Measurements from ENCODE around the gene GOLGA6B.
"Not testable (repeated sequence)": the region's sequence is repeated elsewhere in the genome, so short reads cannot be mapped to it uniquely, and the experiment has no call there.

GOLGA6B gene

DNA sequence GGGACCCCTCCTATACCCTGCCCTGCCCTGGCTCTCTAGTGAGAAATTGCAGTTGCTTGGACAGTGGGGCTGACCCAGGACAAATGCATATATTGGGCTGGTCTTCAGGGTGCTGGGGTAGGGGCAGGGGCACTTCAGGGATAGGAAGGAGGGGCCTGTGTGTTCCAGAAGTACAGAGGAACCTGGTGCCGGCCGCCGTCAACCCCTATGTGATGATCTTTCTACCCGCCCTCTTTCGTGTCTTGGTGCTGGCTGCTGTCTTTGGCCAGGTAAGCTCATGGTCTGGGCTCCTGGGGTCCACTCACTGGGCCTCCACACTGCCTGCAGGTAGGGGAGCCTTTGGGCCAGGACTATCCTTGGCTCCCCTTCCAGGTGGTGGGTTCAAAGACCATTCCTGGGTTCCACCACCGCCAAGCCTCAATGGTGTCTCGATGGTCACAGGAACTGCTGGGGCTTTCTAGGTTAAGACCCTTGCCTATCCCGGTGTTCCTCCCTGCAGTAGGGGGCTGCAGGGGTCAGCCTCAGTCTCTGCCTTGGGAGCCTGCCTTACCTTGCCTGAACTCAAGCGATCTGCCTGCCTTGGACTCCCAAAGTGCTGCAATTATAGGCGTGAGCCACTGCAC is 5.8 kb upstream of the GOLGA6B start:
- FAIRE-seq = not testable (repeated sequence)

DNA sequence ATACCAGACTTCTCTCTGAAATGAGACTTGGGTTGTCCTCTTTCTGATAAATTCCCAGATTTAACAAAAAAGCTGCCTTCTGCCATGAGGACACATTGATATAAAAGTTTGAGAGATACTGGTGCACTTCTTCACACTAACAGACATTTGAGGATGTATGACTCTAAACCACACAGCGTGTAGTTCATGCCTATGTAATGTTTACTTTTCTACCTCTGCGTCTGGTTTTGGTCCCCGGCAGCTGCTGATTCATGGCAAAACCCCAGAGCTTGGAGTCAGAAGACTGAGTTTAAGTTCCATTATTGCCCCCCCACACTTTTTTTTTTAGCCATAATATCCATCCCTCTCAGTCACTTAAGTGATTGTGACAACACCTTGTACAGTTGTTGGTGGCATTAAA is 1.5 kb downstream of the GOLGA6B start:
- DNase-seq (ENCODE audit: insufficient read length, low spot score); FAIRE-seq: not testable (repeated sequence)

More for the DNA sequence above, 5.8 kb upstream of the GOLGA6B start:
- DNase-seq (ENCODE audit: insufficient read length, low spot score) = not testable (repeated sequence)

- not testable (repeated sequence) for FAIRE-seq
Measured at GRCh38 chr15:72661081-72661480, 6.6 kb downstream of the GOLGA6B start.

DNA sequence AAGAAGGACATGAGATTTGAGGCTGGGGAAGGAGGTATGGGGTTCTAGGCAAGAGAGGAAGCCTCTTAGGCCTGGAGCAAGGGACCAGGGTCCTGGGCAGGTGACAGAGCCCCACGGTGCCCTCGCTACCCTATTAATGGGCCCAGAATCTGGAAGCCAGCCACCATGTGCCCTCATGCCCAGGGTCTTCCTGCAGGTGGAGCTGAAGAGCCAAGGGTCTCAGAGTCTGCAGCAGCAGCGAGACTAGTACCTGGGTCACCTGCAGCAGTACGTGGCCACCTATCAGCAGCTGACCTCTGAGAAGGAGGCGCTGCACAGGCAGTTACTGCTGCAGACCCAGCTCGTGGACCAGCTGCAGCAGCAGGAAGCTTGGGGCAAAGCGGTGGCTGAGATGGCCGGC is 9.4 kb downstream of the GOLGA6B start:
- not testable (repeated sequence) for DNase-seq (ENCODE audit: insufficient read length, low spot score); FAIRE-seq

More at GRCh38 chr15:72661081-72661480, 6.6 kb downstream of the GOLGA6B start:
- not testable (repeated sequence) for DNase-seq (ENCODE audit: insufficient read length, low spot score)

DNA sequence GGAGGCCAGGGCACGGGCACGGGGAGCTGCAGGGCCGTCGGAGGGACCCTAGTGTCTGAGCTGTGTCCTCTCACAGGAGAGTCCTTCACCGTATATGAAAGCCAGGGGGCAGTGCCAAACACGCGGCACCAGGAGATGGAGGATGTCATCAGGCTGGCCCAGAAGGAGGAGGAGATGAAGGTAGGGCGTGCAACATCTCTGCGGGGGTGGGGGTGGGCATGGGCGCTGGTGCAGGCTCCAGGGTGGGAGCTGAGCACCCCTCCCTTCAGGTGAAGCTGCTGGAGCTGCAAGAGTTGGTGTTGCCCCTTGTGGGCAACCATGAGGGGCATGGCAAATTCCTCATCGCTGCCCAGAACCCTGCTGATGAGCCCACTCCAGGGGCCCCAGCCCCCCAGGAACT is 11.2 kb downstream of the GOLGA6B start:
- DNase-seq (ENCODE audit: insufficient read length, low spot score); FAIRE-seq: not testable (repeated sequence)

- not testable (repeated sequence) for FAIRE-seq; DNase-seq (ENCODE audit: insufficient read length, low spot score)
Measured at GRCh38 chr15:72669803-72670202, 15.3 kb downstream of the GOLGA6B start.

DNA sequence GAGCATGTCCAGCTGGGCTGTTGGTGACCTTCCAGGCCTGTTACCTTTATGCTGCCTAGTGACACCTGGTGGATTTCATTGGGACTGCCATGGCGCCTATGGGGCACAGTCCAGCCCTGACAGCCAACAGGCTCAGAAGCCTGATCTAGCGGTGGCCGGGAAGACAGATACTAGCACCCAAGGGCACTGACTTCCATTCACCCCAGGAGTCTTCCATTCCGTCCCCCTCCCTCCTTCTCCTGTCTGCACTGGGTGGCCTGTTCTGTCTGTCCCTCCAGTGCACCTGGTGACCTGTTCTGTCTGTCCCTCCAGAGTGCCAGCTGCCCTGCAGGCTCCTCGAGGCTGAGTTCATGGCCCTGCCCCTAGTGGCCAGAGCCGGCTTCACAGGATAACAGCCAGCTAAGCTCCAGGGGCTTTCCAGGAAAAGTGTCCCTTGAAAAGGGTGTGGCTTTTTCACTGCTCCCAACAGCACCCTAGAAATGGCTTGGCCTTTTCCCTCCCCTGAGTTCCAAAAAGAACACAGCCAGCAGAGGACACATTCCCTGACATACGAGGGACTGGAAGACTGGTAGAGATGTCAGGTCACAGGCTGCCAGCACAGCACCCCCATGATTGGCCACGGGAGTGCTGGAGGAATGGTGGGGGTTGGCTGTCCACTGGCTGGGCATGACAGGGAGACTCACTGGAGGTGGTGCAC is 16.3 kb downstream of the GOLGA6B start:
- FAIRE-seq (peak; percentile 93), DNase-seq (ENCODE audit: insufficient read length, low spot score) (peak; percentile 40)

DNA sequence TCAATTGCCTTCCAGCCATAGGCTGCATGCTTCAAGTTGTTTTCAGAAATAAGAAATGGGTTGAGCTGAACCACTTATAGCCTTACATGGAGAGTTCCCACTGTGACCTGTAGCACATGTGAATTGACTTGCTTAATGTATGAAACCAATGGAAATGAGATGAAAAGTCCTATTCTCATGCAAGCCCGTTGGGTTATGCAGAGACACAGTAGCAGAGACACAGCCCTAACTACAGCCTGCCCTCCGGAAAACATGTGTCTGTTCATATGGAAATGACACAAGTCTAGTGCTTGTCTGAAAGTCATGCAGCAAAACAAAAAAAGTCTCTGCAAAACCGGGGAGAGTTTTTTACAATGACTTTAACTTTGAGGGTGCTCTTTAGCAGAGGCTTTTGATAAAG is 17.0 kb downstream of the GOLGA6B start:
- TF ChIP-seq SPI1 (IDR thresholded peaks at IDR 0.05; ENCODE audit: low read depth, low read length) (no peak), PAX5 (IDR thresholded peaks at IDR 0.05; ENCODE audit: insufficient read depth, low read length, severe bottlenecking) (no peak), TAF1 (IDR thresholded peaks at IDR 0.05; ENCODE audit: low read depth, low read length) (no peak), POLR2AphosphoS5 (IDR thresholded peaks at IDR 0.05; ENCODE audit: low read depth, low read length) (no peak), POU2F2 (IDR thresholded peaks at IDR 0.05; ENCODE audit: low read depth, low read length) (no peak), POLR2A (IDR thresholded peaks at IDR 0.05; ENCODE audit: low read depth, low read length) (no peak)
- FAIRE-seq = no peak
- no peak for DNase-seq (ENCODE audit: insufficient read length, low spot score)

- TF ChIP-seq POLR2A (IDR thresholded peaks at IDR 0.05; ENCODE audit: low read depth, low read length) (no peak), POLR2AphosphoS5 (IDR thresholded peaks at IDR 0.05; ENCODE audit: low read depth, low read length) (no peak), PAX5 (IDR thresholded peaks at IDR 0.05; ENCODE audit: insufficient read depth, low read length, severe bottlenecking) (no peak)
- DNase-seq (ENCODE audit: insufficient read length, low spot score) (no peak), FAIRE-seq (no peak)
Measured at GRCh38 chr15:72676838-72677237, 22.3 kb downstream of the GOLGA6B start.

GRCh38 chr15:72680931-72681330 is 26.4 kb downstream of the GOLGA6B start:
- DNase-seq (ENCODE audit: insufficient read length, low spot score) (no peak), FAIRE-seq (peak; percentile 13)
- no peak for TF ChIP-seq POU2F2 (IDR thresholded peaks at IDR 0.05; ENCODE audit: low read depth, low read length)
- TF ChIP-seq POLR2AphosphoS5 (IDR thresholded peaks at IDR 0.05; ENCODE audit: low read depth, low read length) = no peak
- no peak for TF ChIP-seq POLR2A (IDR thresholded peaks at IDR 0.05; ENCODE audit: low read depth, low read length)
- no peak for TF ChIP-seq TAF1 (IDR thresholded peaks at IDR 0.05; ENCODE audit: low read depth, low read length)
- no peak for TF ChIP-seq SPI1 (IDR thresholded peaks at IDR 0.05; ENCODE audit: low read depth, low read length)
- TF ChIP-seq PAX5 (IDR thresholded peaks at IDR 0.05; ENCODE audit: insufficient read depth, low read length, severe bottlenecking) = no peak

DNA sequence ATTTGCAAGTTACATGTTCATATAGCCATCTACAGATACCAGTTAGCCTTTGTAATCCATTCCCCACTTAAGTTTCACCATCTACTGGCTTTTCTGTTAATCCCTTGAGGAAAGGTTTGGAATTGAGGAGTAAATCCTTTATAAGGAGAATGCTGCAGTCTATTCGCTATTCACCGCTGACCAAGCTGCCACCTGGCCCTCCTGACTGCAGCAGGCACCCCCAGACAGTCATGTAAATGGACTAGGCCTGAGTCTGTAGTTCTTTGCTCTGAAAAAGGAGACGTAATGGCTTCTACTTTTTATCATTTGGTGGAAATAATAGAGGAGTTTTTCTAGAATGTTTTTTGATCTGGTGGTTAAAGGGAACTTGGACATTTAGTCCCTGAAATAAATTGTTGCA is 28.3 kb downstream of the GOLGA6B start:
- DNase-seq (ENCODE audit: insufficient read length, low spot score) (no peak), FAIRE-seq (no peak)
- TF ChIP-seq PAX5 (IDR thresholded peaks at IDR 0.05; ENCODE audit: insufficient read depth, low read length, severe bottlenecking) (no peak), POLR2AphosphoS5 (IDR thresholded peaks at IDR 0.05; ENCODE audit: low read depth, low read length) (no peak), TAF1 (IDR thresholded peaks at IDR 0.05; ENCODE audit: low read depth, low read length) (no peak), POU2F2 (IDR thresholded peaks at IDR 0.05; ENCODE audit: low read depth, low read length) (no peak)

- no peak for TF ChIP-seq SPI1 (IDR thresholded peaks at IDR 0.05; ENCODE audit: low read depth, low read length)
- TF ChIP-seq POLR2A (IDR thresholded peaks at IDR 0.05; ENCODE audit: low read depth, low read length) = no peak
- no peak for TF ChIP-seq TAF1 (IDR thresholded peaks at IDR 0.05; ENCODE audit: low read depth, low read length)
- no peak for TF ChIP-seq POLR2AphosphoS5 (IDR thresholded peaks at IDR 0.05; ENCODE audit: low read depth, low read length)
- TF ChIP-seq PAX5 (IDR thresholded peaks at IDR 0.05; ENCODE audit: insufficient read depth, low read length, severe bottlenecking) = no peak
- no peak for TF ChIP-seq POU2F2 (IDR thresholded peaks at IDR 0.05; ENCODE audit: low read depth, low read length)
- no peak for FAIRE-seq
Measured at GRCh38 chr15:72685301-72685924, 30.9 kb downstream of the GOLGA6B start.

More at GRCh38 chr15:72685301-72685924, 30.9 kb downstream of the GOLGA6B start:
- DNase-seq (ENCODE audit: insufficient read length, low spot score) = no peak

All from GM12891 (cell line).